HG02943 (cell line): Measurements from ENCODE around the gene COL4A2.

Experiments
- ATAC-seq: cut with Tn5 transposase; IDR thresholded peaks from one replicate; pipeline ENCODE4 v1.9.1; 2021; ENCODE audit warnings: mild to moderate bottlenecking, low read depth, moderate library complexity; ENCODE audit not compliant: unreplicated experiment

Gene COL4A2

GRCh38 chr13:110289174-110289573 lies 17.9 kb upstream of the COL4A2 start:
- no peak for ATAC-seq

GRCh38 chr13:110289661-110290060 lies 17.4 kb upstream of the COL4A2 start:
- no peak for ATAC-seq

- ATAC-seq: no peak
These were observed 16.9 kb upstream of the COL4A2 start for GRCh38 chr13:110290153-110290552.

GRCh38 chr13:110290826-110291225 lies 16.3 kb upstream of the COL4A2 start:
- no peak for ATAC-seq

GRCh38 chr13:110291286-110291685 lies 15.8 kb upstream of the COL4A2 start:
- ATAC-seq: no peak

GRCh38 chr13:110293037-110293436 lies 14.0 kb upstream of the COL4A2 start:
- no peak for ATAC-seq

- ATAC-seq: no peak
These were observed 13.4 kb upstream of the COL4A2 start for GRCh38 chr13:110293649-110294048.

- no peak for ATAC-seq
These were observed 12.9 kb upstream of the COL4A2 start for GRCh38 chr13:110294146-110294545.

- ATAC-seq: no peak
These were observed 12.5 kb upstream of the COL4A2 start for GRCh38 chr13:110294622-110295021.

GRCh38 chr13:110297011-110297410 lies 10.1 kb upstream of the COL4A2 start:
- no peak for ATAC-seq

- ATAC-seq: no peak
These were observed 9.1 kb upstream of the COL4A2 start for GRCh38 chr13:110297766-110298504.

GRCh38 chr13:110298505-110299282 lies 8.4 kb upstream of the COL4A2 start:
- no peak for ATAC-seq

- no peak for ATAC-seq
These were observed 7.7 kb upstream of the COL4A2 start for GRCh38 chr13:110299283-110299840.

GRCh38 chr13:110300090-110300815 lies 6.8 kb upstream of the COL4A2 start:
- ATAC-seq: no peak

GRCh38 chr13:110301083-110301482 lies 6.0 kb upstream of the COL4A2 start:
- no peak for ATAC-seq

GRCh38 chr13:110301606-110302553 lies 5.2 kb upstream of the COL4A2 start:
- ATAC-seq: no peak

- ATAC-seq: no peak
These were observed 4.1 kb upstream of the COL4A2 start for GRCh38 chr13:110302997-110303396.

- ATAC-seq: no peak
These were observed 3.4 kb upstream of the COL4A2 start for GRCh38 chr13:110303644-110304043.

GRCh38 chr13:110304256-110304655 lies 2.8 kb upstream of the COL4A2 start:
- ATAC-seq: no peak

- no peak for ATAC-seq
These were observed 2.1 kb upstream of the COL4A2 start for GRCh38 chr13:110305001-110305400.
